GM10266 (cell line): Measurements from ENCODE around the gene WNT3.
"Not testable (repeated sequence)": the region's sequence is repeated elsewhere in the genome, so short reads cannot be mapped to it uniquely, and the experiment has no call there.

Experiments
- DNase-seq: peaks from one replicate; pipeline ENCODE4 v3.0.0; 2012; ENCODE audit errors: extremely low spot score
- TF ChIP-seq, protein P1 (sequence below): IDR thresholded peaks from 2 replicates; pipeline ENCODE4 v1.5.1; 2012; ENCODE audit warnings: mild to moderate bottlenecking, low read depth; ENCODE audit not compliant: control insufficient read depth, insufficient read depth; ENCODE audit errors: missing control alignments

Gene WNT3

DNA sequence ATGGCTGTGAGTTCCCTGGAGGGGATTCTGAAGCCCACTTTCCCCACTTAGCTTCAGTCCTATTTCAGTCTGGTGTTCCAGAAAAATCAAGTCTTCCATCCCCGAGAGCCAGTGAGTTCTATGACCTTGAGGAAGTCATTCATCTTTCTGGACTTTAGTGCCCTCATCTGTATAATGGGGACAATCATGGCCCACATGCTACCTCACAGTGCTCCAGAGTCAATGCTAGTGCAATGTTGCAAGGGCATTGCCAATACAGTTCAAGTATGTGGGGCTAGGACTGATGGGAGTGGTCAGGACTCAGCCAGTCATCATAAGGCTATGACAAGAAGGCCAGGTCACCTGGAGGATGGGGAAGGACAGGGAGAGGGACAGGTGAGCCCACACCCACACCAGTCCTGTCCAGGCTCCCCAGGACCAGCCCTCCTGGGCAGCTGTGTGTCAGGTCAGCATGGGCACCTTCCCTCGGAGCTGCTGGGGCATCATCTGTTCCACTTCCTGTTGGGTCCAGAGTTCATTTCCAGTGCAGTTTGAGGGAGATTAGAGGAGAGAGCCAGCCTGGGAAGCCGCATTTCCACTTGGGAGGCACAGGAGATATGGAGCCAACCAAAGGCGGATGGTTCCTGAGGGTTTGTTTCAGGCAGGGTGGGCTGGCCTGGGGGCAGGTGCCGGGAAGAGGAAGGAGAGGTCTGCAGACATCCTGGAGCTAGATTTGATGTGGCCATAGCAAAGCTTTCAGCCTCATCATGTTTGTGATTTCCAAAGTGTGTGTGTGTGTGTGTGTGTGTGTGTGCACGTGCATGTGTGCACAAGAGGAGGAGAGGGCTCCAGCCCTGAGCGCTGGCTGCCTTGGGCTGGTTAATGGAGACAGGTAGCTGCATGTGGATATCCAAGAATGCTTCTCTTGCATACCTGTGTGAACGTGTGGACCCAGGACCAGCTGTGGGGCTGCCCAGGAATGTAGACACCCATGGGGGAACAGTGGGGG, 29.0 kb upstream of the WNT3 start:
- DNase-seq = no peak
- TF ChIP-seq, protein P1, sequence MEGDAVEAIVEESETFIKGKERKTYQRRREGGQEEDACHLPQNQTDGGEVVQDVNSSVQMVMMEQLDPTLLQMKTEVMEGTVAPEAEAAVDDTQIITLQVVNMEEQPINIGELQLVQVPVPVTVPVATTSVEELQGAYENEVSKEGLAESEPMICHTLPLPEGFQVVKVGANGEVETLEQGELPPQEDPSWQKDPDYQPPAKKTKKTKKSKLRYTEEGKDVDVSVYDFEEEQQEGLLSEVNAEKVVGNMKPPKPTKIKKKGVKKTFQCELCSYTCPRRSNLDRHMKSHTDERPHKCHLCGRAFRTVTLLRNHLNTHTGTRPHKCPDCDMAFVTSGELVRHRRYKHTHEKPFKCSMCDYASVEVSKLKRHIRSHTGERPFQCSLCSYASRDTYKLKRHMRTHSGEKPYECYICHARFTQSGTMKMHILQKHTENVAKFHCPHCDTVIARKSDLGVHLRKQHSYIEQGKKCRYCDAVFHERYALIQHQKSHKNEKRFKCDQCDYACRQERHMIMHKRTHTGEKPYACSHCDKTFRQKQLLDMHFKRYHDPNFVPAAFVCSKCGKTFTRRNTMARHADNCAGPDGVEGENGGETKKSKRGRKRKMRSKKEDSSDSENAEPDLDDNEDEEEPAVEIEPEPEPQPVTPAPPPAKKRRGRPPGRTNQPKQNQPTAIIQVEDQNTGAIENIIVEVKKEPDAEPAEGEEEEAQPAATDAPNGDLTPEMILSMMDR = no peak

DNA sequence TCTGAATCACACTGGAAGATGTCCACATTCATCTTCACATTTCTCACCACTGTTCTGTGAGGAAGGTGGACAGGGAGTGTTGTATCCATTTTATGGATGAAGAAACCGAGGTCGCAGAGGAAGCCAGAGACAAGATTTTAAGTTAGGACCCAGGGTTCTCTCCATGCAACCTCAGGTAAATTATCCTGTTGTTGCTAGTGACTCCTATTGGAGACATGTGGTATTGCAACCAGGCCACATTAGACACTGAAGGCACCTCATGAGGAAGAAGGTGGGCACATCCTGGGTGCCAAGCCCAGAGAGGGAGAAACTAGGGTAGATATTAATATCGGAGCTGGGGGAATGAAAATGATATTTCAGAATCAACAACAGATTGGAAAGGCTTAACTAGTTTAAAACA, 24.3 kb upstream of the WNT3 start:
- TF ChIP-seq, protein P1 = no peak
- no peak for DNase-seq

DNA sequence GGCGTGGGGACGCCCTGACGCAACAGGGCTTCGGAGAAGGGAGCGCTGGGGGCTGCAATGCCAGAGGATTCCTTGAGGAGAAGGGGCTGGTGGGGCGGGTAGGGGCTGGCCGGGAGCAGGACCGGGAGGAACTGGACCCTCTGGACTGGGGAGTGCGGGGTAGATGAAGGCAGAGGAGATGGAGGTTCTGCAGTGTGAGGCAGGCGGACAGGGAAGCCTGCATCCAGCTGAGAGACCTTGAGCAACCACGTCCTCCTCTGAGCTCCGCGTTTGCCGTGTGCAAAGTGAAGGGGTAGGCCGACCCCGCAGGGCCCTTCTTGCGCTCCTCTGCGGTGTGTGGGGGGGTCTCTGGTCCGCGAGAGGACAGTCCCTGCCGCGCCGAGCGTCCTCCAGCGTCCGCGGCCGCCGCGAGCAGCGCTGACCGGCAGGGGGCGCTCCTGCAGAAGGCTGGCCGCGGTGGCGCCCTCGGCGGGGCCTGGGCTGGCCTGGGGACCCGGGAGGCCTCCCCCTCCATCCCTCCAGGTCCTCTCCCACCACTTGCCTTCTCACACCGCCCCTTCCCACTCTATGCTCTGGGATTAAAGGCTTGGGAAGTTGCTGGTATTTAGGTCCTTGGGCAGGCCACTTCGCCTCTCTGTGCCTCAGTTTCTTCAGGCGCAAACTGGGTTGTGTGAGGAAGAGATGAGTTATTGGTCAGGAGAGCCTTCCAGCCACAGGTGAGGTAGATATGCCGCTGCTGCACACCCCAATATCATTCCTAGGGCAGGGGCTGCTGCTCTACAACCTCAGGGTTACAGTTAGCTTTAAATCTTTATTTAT, 23.3 kb upstream of the WNT3 start:
- peak; percentile 60 for DNase-seq
- TF ChIP-seq, protein P1 = peak; percentile 70

DNA sequence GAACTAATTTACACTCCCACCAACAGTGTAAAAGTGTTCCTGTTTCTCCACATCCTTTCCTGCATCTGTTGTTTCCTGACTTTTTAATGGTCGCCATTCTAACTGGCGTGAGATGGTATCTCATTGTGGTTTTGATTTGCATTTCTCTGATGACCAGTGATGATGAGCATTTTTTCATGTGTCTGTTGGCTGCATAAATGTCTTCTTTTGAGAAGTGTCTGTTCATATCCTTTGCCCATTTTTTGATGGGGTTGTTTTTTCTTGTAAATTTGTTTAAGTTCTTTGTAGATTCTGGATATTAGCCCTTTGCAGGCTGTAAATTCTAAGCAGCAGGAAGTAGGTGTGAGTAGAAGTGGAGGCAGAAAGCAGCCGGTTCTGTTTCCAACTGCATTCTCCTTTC, 22.1 kb upstream of the WNT3 start:
- DNase-seq = not testable (repeated sequence)

DNA sequence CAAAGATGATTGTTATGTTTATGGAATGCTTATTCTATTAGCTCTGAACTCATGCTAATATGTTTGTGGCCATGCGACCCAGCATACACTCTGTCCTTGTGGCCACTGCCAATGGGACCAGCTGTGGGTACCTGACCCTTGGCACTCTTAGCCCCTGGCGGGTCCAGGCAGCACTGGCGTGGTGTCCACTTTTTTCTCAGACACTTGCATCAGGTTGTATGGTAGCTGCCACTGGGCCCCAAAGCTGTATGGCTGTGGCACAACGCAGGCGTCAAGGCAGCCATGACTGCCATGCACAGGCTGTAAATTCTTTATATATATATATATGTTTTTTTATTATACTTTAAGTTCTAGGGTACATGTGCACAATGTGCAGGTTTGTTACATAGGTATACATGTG, 20.7 kb upstream of the WNT3 start:
- no peak for DNase-seq
- TF ChIP-seq, protein P1 = no peak

DNA sequence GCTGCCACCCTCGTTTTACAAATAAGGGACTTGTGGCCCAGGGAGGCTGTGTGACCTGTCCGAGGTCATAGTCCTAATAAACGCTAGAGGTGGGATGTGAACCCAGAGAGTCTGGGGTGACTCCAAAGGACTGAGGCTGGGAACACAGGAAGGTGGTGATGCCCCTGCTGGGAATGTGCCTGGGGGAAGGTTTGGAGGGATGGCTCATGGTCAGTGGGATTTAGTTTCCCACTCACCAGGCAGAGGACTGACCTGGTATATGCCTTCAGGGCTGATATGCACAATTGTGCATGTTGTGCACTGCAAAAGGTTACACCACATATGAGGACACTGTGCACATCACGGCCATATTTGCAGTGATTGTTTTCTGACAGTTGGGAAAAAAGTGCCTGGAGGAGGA, 19.0 kb upstream of the WNT3 start:
- no peak for DNase-seq
- TF ChIP-seq, protein P1 = no peak

DNA sequence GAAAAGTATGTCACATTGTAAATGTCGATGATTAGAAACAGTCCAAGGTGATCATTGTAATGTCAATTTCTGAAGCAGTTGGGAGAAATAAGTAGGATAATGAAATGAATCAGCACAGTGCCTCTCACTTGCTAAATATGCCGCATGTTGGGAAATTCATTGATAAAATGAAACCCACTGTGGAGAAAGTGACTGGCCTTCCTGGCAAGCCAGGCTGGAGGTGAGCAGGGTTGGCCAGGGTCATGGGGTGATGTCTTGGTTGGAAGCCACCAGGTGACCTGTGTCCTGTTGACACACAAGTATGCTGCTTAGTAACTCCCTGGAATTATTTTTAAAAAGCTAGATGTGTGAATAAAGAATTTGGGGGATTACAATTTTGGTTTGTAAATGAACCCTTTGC, 18.0 kb upstream of the WNT3 start:
- DNase-seq = no peak
- TF ChIP-seq, protein P1 = no peak
